ENCODE data around the gene PARD6B.

GRCh38 chr20:50686821-50687220 is 44.6 kb upstream of the PARD6B start:
- TF ChIP-seq POLR2A (IDR thresholded peaks at IDR 0.05), result no peak
- no peak for TF ChIP-seq CTCF (IDR thresholded peaks at IDR 0.05)
- TF ChIP-seq POLR2AphosphoS5 (IDR thresholded peaks at IDR 0.05), result no peak

Data from prostate gland (tissue), 2 donors.